ENCODE data around the gene KCND2. TPM values are rescaled to one million over a fixed set of nuclear protein-coding genes. Genes with fewer than 3 reads are reported as not detected.

The KCND2 gene
- total and polyA plus RNA-seq, 2 of the 8 experiments (the other 6 are each of a cell fraction or from before 2014, with no cell fraction given), result 4.6 to 7.7 TPM

GRCh38 chr7:120304674-120305073, 31.7 kb downstream of the KCND2 start:
- no peak overlapping the region for H2BK120ac ChIP-seq (replicated peaks; ENCODE audit: low read depth, low read length)
- H4K8ac ChIP-seq (ENCODE audit: extremely low read depth, insufficient read depth, low read length), result no peak overlapping the region
- no peak overlapping the region for H3K14ac ChIP-seq (ENCODE audit: insufficient read length)
- H2AFZ ChIP-seq (ENCODE audit: low read length), result no peak overlapping the region
- H2BK12ac ChIP-seq (ENCODE audit: low read depth, low read length), result no peak overlapping the region
- ChIA-PET POLR2A (ENCODE audit: partially characterized antibody) (interaction anchor here (1.0 kb wide), 1 partner anchor 10 kb away, joined by 3 read pairs; no protein-coding TSS in a partner anchor), CTCF (ENCODE audit: partially characterized antibody) (interaction anchor here (1.1 kb wide), 1 partner anchor 502 kb away, joined by 3 read pairs; no protein-coding TSS in a partner anchor)
- no peak for DNase-seq (ENCODE audit: low read depth in 1 of 2, low spot score in 2 of 2)
- no peak overlapping the region for H2AK5ac ChIP-seq (ENCODE audit: low read depth, low read length)
- H3K79me2 ChIP-seq (ENCODE audit: control insufficient read depth in 1 of 2, insufficient read depth in 2 of 2, low read length in 2 of 2), result no peaks in the 10 kb centered on the region; a peak in 1 of 4 replicates
- no peaks in the 10 kb centered on the region for H3K23me2 ChIP-seq (ENCODE audit: low read depth, low read length)
- no peak overlapping the region for H3K4me3 ChIP-seq (ENCODE audit: extremely low read depth in 1 of 4, insufficient read depth in 2 of 4, low read depth in 3 of 4, low read length in 4 of 4)
- no peak overlapping the region for H3K23ac ChIP-seq (ENCODE audit: insufficient read length)
- TF ChIP-seq ASH2L (IDR thresholded peaks at IDR 0.05; ENCODE audit: low read length), result no peak
- TF ChIP-seq SP2 (IDR thresholded peaks at IDR 0.05; ENCODE audit: low read length), result no peak
- TF ChIP-seq NRF1 (IDR thresholded peaks at IDR 0.05; ENCODE audit: low read depth, low read length), result no peak
- TF ChIP-seq SIN3A (conservative IDR thresholded peaks at IDR 0.05 in 1 of 2, IDR thresholded peaks at IDR 0.05 in 1 of 2; ENCODE audit: low read depth in 1 of 2, low read length in 2 of 2), result no peak
- TF ChIP-seq SRF (IDR thresholded peaks at IDR 0.05; ENCODE audit: low read depth, low read length), result no peak
- no peak for TF ChIP-seq BCL11A (IDR thresholded peaks at IDR 0.05; ENCODE audit: low read depth in 2 of 2, low read length in 2 of 2)
- TF ChIP-seq CBX8 (IDR thresholded peaks at IDR 0.05; ENCODE audit: borderline replicate concordance, low read depth, low read length), result no peak
- TF ChIP-seq GTF2F1 (IDR thresholded peaks at IDR 0.05; ENCODE audit: borderline replicate concordance, low read depth, low read length), result no peak
- no peak for TF ChIP-seq KDM5A (IDR thresholded peaks at IDR 0.05; ENCODE audit: low read length)
- no peak overlapping the region for H3K18ac ChIP-seq (ENCODE audit: extremely low read depth, low read length)
- no peak overlapping the region for H2BK15ac ChIP-seq (ENCODE audit: low read length)
- no peak overlapping the region for H2BK20ac ChIP-seq (ENCODE audit: low read length)
- no peaks in the 10 kb centered on the region for H3K9me3 ChIP-seq (ENCODE audit: insufficient read depth in 2 of 2, low read depth in 1 of 2, low read length in 1 of 2)
- no peaks in the 10 kb centered on the region for H3K36me3 ChIP-seq (ENCODE audit: control insufficient read depth in 2 of 4, insufficient read depth in 4 of 4, low read length in 3 of 4)
- no peaks in the 10 kb centered on the region for H3K27me3 ChIP-seq (replicated peaks in 1 of 4; ENCODE audit: control insufficient read depth in 3 of 4, extremely low read depth in 1 of 4, insufficient read depth in 3 of 4, low read length in 3 of 4)
- H3K27ac ChIP-seq (ENCODE audit: low read depth, low read length), result no peak overlapping the region
- H3K4ac ChIP-seq (replicated peaks; ENCODE audit: insufficient read length, low read depth, low read length), result no peak overlapping the region
- H4K5ac ChIP-seq (ENCODE audit: insufficient read length, low read depth, low read length), result no peak overlapping the region
- no peak overlapping the region for H3K56ac ChIP-seq (replicated peaks; ENCODE audit: insufficient read length, low read depth, low read length)
- WGBS, 2 experiments (ENCODE audit: extremely low coverage in 1 of 2, insufficient coverage in 1 of 2, insufficient read length in 1 of 2, insufficient replicate concordance in 2 of 2, low coverage in 1 of 2, low lambda C conversion rate in 2 of 2, missing lambda C conversion rate in 1 of 2), result 85% methylated on average over 6 of the region's 6 CpGs; no CpG with 5 or more reads in 1 of the 2 experiments
- no peaks in the 10 kb centered on the region for H3K79me1 ChIP-seq (ENCODE audit: low read depth, low read length)
- no peak overlapping the region for H3K9ac ChIP-seq (replicated peaks in 1 of 4; ENCODE audit: extremely low read depth in 1 of 4, low read depth in 3 of 4, low read length in 3 of 4)
- FAIRE-seq, result no peak
- no peak overlapping the region for H3K4me2 ChIP-seq (ENCODE audit: insufficient read depth in 1 of 2, low read depth in 2 of 2, low read length in 2 of 2)
- H2BK5ac ChIP-seq (ENCODE audit: low read depth, low read length), result no peak overlapping the region
- no peaks in the 10 kb centered on the region for H4K20me1 ChIP-seq (replicated peaks in 1 of 2; ENCODE audit: control insufficient read depth in 1 of 2, insufficient read depth in 2 of 2, low read length in 2 of 2)
- peaks cover 0 to 7% (median 0%) of the 10 kb centered on the region in 4 experiments; a peak in 1 of 7 replicates for H3K4me1 ChIP-seq (replicated peaks in 1 of 4; ENCODE audit: control insufficient read depth in 3 of 4, insufficient read depth in 4 of 4, low read length in 3 of 4)
- no peak overlapping the region for H4K91ac ChIP-seq (replicated peaks; ENCODE audit: insufficient read length, low read length)
